SK-N-MC (cell line): ENCODE data around the gene IFI27L2.

Source experiments
- EZH2 ChIP-seq: fragments of 200-600 bp; sonication (generic); IDR thresholded peaks from one replicate; pipeline ENCODE4 v1.6.1; 2017; ENCODE audit warnings: antibody characterized with exemption
- FOXP2 ChIP-seq: optimal IDR thresholded peaks from 2 replicates; pipeline ENCODE3; 2011; ENCODE audit warnings: mild to moderate bottlenecking, moderate library complexity; ENCODE audit not compliant: insufficient read depth; ENCODE audit errors: extremely low read length, control extremely low read depth
- POLR2AphosphoS5 ChIP-seq: IDR thresholded peaks from 2 replicates; pipeline ENCODE4 v1.6.1; 2012; ENCODE audit warnings: mild to moderate bottlenecking, low read depth, low read length, borderline replicate concordance

DNA sequence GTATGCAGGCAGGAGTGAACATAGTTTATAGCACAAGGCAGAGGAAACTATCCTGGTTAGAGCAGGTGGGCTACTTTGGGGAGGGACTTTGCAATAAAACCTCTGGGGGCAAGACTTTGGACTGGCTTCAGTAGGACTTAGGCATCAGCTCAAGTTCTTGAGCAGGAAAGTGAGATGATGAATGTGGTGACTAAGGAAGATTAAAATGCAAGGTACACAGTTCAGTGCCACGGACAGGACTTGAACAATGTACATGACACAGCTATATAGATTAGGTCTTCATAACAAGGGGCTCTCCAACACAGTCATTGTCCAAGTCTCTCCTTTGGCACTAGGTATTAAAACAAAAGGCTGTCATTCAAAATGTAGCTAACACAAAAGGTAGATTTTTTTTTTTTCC is 23.3 kb upstream of the IFI27L2 start:
- no peak for TF ChIP-seq POLR2AphosphoS5
- no peak for TF ChIP-seq EZH2
- TF ChIP-seq FOXP2 = no peak
